EH (cell line): Measurements from ENCODE around the gene DLG2.
A peak's percentile ranks its signal among the peaks of the same experiment; 100 is the strongest.
"Not testable (repeated sequence)": the region's sequence is repeated elsewhere in the genome, so short reads cannot be mapped to it uniquely, and the experiment has no call there.

Experiments
- DNase-seq: peaks from one replicate; pipeline ENCODE4 v3.0.0-alpha.2; 2015; ENCODE audit warnings: low read depth

The DLG2 gene

GRCh38 chr11:83639995-83640758 lies 1987.0 kb downstream of the DLG2 start:
- no peak for DNase-seq

GRCh38 chr11:83635166-83635565 lies 1992.0 kb downstream of the DLG2 start:
- no peak for DNase-seq

GRCh38 chr11:83630211-83630610 lies 1996.9 kb downstream of the DLG2 start:
- DNase-seq: no peak

GRCh38 chr11:83629775-83630174 lies 1997.4 kb downstream of the DLG2 start:
- no peak for DNase-seq

DNA sequence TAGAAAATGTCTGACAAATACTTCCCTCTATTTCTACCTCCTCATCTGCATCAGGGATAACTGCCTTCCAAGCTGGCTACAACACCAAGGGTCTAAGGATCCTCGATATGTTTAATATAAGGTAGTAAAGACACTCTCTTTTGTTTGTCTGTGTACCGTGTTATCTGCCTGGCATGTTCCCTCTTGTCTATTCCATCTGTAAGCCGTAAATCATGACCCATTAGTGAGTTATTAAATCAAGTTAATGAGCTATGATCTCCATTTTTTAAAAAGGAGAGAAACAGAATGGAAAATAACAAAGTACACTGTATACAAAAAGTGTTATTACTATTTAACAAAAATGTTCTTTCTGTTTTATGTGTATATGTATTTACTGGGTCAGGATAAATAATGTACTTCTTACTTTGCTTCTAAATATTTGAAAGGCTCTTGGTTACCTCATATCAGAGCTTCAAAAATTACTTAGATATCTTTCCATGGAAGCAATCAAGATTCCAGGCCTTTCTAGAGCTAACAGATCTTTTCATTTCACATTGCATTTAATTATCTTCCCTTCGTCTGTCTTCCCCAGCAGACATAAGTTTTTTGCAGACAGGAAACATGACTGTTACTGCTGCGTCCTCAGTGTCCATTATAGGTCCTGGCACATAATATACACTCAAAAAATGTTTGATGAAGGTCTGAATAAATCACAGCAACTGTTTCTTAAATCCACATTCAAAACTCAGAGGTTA lies 1998.4 kb downstream of the DLG2 start:
- DNase-seq: no peak

- no peak for DNase-seq
Measured at GRCh38 chr11:83625336-83625735, 2001.8 kb downstream of the DLG2 start.

- DNase-seq: no peak
Measured at GRCh38 chr11:83617671-83618070, 2009.5 kb downstream of the DLG2 start.

DNA sequence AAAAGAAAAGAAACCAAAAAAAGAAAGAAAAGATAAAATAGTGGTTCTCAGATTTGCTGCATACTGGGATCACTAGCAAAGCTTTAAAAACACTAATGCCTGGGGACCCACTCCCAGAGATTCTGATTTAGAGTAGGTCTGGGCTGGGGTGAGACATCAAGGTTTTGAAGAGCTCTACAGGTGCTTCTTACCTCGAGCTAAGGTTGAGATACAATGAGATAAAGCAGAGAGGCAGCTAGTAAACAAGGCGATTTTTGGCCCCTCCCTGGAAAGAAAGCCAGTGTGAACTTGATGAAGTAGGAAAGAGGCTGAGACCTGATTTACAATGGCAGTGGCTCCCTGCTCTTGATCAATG lies 2013.4 kb downstream of the DLG2 start:
- no peak for DNase-seq

DNA sequence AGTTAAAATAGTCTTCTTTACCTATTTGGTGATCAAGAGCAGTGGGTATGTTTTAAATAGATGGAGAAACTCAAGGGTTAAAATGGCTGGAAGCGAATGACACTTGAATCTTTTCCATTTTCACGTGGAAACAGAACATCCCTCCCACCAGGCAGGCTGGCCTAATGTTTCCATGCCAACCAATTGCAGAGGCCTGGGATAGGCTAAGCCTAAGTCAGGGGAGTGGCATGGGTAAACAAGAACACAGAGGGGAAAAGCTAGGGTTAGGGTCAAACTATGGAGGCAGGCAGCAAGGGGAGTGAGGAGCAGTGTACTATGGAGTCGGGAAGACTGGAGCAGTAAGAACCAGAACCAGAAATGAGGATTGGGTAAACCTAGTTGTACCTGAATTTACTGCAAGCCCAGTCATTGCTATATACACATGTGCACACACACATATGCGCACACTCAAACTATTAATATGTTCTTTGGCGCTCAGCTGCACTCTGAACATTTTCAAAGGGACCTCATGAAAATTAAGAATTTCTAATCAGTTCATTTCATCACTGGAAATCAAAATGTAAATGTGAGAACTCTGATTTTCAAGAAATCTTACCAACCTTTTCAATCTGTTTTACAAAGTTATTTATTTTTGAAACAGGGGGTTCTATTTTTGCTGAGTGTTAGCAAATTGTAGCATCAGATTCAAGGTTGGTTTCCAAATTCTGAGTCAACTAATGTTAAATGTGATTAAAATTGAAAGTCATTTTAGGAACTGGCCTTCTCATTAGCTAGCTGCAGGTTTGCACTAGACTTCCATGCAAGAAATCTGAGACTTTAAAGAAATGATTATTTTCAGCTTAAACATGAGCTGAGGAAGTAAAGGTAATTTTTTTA lies 2014.0 kb downstream of the DLG2 start:
- DNase-seq: no peak

DNA sequence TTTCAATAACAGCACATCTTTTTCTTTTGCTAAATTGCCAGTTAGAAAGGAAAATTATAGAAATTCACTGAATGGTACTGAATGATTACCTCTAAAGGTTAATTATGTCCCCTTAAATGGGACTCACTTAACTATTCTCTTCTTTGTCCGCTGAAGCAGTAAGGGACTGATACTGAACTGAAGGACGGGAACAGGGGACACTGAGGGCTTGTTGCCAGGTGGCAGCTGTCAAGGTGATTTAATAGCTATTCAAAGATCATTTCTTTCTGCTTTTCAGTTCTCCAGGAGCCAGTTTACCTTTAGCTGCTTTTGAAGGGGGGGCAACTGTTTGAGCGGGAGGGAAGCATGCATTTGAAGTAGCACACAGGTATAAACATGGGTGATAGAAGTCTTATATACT lies 2015.5 kb downstream of the DLG2 start:
- no peak for DNase-seq

DNA sequence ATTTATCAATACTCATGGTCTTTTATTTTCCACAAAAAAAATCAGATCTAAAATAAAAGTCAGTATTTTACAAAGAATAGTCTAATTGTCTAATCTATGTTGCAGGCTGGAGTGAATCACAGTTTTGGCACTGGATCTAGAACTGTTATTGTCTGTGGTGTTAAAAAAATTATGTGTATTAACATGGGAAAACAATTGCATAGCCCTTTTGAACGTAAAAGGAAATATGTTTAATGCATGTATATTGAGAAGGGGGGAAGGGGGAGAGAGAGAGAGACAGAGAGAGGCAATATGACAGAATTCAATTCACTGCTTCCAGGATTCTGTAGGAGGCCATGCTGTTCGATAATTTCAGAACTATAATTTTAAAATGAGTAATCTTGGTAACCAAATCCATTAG lies 2016.1 kb downstream of the DLG2 start:
- DNase-seq: no peak

- DNase-seq: no peak
Measured at GRCh38 chr11:83609191-83609590, 2018.0 kb downstream of the DLG2 start.

- DNase-seq: no peak
Measured at GRCh38 chr11:83608571-83608970, 2018.6 kb downstream of the DLG2 start.

- no peak for DNase-seq
Measured at GRCh38 chr11:83601914-83602527, 2025.1 kb downstream of the DLG2 start.

DNA sequence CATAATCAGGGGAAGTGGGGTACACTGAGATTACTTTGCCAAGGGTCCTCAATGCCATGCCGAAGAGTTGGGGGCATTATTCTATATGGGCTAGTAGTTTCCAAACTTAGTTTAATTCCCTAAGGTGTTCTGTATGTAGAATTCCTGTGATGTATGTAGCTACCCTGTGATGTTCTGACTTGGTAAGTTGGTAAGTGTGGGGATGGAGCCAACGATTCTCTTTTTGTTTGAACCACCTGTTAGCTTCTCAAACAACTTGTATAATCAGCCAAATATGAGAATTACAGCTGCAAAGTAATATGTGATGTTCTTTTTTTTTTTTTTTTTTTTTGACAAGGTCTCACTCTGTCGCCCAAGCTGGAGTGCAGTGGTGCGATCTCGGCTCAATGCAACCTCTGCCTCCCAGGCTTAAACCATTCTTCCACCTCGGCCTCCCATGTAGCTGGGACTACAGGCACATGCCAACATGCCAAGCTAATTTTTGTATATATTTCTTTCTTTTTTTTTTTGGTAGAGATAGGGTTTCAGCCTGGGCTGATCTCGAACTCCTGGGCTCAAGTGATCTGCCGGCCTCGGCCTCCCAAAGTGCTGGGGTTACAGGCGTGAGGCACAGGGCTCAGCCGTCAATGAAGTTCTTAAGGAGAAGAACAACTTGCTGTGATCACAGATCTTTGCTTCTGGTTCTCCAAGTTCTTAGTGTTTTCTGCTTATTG lies 2025.8 kb downstream of the DLG2 start:
- DNase-seq: no peak

DNA sequence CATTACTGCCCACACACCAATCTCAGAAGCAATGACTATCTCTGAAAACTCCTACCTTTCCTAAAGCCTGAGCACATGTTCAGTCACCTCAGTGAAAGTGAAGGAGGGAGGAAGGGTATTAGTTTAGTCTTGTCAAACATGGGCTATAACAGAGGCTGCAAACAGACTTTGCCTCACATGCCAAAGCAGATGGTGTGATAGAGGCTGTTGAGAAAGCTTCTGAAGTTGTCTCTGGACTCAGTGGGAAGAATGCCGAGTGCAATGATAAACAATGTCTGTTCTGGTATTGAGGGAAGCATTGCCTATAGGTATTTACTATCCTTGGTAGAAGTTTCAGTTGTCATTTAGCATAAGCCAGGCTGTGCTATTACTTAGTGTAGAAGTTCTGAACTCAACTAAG lies 2026.5 kb downstream of the DLG2 start:
- no peak for DNase-seq

DNA sequence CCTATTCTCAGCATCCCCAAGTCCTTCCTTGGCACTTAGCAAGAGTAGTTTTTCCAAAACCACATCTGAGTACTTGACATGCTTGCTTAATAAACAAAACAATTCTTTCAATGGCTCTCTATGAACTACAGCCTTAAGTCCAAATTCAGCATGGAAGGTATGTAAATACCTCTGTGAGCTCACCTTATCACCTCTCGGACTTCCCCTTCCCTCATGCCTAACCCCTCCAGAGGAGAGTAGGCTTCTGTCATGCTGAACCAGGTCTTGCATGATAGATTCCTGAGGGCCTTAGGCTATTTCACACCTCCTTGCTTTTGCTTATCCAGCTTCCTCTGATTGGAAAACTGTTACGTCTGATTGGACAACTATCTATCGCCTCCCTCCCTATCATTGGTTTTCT lies 2028.1 kb downstream of the DLG2 start:
- DNase-seq: no peak

GRCh38 chr11:83587797-83588196 lies 2039.3 kb downstream of the DLG2 start:
- not testable (repeated sequence) for DNase-seq

DNA sequence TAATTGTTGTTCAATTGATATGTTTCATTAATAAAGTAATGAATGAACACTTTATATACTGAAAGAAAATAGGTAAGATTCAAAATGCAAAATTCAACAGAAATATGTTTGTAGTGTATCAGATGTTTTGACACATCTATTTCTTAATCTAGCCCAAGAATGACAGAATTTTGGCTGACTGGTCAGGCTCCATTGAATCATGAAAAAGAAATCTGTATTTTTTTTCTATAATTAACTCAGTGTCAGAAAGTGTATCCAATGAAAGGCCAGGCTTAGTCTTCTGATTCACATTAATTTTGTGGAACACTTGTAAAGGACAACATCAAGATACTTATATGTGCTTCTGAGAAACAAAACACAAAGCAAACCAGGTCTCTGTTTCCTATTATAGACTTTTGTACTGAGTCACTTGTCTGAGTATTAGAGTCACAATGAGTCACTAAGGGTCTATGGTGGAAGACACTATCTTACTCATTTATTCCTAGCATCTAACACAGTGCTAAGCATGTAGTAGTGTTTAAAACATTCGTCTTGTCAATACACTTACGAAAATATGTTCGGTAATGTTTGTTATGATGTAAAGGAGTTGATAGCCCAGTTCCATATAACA lies 2043.3 kb downstream of the DLG2 start:
- peak; percentile 83 for DNase-seq

DNA sequence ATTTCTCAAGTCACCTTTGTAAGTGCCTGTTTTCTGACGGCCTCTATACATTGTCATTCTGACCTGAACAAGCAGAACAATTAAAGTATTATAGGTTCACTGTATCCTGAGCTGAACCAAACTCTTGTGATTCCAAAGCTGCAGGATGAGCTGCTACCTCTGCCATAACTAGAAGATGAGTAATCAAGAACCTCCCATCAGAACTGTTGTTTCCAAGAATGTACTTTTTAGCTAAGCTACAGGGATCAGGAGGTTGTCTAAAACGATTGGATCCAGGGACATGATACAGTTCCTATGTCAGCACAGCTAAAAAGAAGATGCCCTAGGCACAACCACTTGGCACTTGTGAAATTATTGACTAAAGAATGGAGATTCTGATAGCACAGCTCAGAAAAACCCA lies 2052.6 kb downstream of the DLG2 start:
- peak; percentile 67 for DNase-seq
